OCI-LY1 (cell line): ENCODE results near the gene DNAH17.

Source experiments
- CTCF ChIP-seq: fragments of 200-600 bp; sonication (generic), shearing (Covaris generic); IDR thresholded peaks from 2 replicates; pipeline ENCODE4 v1.5.1; 2017; ENCODE audit warnings: mild to moderate bottlenecking, antibody characterized with exemption, low read length, moderate library complexity, mixed read lengths
- EZH2 ChIP-seq: fragments of 200-600 bp; sonication (generic), shearing (Covaris generic); IDR thresholded peaks from 2 replicates; pipeline ENCODE4 v1.8.0; 2017; ENCODE audit warnings: borderline replicate concordance, mixed run types, mild to moderate bottlenecking, antibody characterized with exemption, low read length, moderate library complexity, mixed read lengths

DNA sequence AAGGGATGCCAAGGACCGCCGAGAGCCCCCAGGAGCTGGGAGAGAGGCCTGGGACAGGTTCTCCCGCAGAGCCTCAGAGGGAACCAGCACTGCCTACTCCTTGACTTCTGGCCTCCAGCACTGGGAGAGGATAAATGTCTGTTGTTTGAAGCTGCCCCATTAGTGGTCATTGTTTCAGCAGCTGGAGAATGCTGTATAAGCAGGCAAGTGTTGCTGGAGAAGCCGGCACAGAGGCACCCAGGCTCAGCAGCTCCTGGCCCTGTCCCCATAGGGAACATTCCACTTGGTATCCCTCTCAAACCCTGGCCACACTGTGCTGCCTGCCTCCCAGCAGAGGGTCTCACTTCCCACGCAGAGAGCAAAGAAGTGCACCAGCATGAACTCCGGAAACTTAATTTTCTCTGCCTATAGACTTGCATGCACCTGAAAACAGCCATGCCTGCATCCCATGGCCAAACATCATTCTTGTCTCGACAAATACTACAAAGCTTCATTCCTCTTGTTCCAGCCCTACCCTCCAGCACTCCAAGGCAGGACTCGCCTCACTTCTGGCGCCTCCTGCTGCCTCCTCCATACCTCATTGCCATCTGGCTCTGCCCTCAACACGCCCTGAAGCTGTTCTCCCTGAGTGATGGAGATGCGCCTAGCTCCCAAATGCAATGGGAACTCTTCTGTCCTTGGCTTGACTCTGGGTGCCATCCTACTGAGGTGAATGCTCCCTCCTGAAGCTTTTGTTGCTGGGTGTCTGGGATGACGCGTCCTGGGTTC lies 88.1 kb downstream of the DNAH17 start:
- TF ChIP-seq CTCF (no peak), EZH2 (no peak)
